Urinary bladder (tissue), 4 donors: ENCODE measurements around the gene SAT1. TPM values are rescaled to one million over a fixed set of nuclear protein-coding genes. Genes with fewer than 3 reads are reported as not detected.
A peak's percentile ranks its signal among the peaks of the same experiment; 100 is the strongest.

ENCODE experiments used
- DNase-seq: peaks from one replicate; pipeline ENCODE4 v3.0.0-alpha.2; 2015; ENCODE audit errors: extremely low spot score
- H3K27ac ChIP-seq: one replicate; pipeline ENCODE4 v1.5.1; 2013; ENCODE audit warnings: low read depth, mild to moderate bottlenecking, moderate library complexity
- H3K36me3 ChIP-seq: one replicate; pipeline ENCODE4 v1.6.1; 2013; ENCODE audit warnings: mild to moderate bottlenecking, moderate library complexity; ENCODE audit not compliant: insufficient read depth
- H3K4me1 ChIP-seq: one replicate; pipeline ENCODE4 v1.6.1; 2013; ENCODE audit warnings: mild to moderate bottlenecking, moderate library complexity; ENCODE audit not compliant: insufficient read depth
- H3K4me3 ChIP-seq: one replicate; pipeline ENCODE4 v1.5.1; 2013; ENCODE audit warnings: low read depth, low read length
- whole genome bisulfite sequencing: extraction: QIAGEN DNeasy Blood & Tissue Kit; methylation state at CpG from one replicate; pipeline ENCODE4 v1.1.7; 2013; 5-methylcytosine and 5-hydroxymethylcytosine counted together
- polyA plus RNA-seq: library from polyadenylated mRNA; stranded (reverse); fragments of 200-250 nt; gene quantifications from one replicate; pipeline ENCODE4 v1.2.3, GENCODE V29; 2013
- total RNA-seq: library from RNA; depleted of rRNA; stranded (reverse); fragments of >200 nt; gene quantifications from one replicate; pipeline ENCODE4 v1.2.3, GENCODE V29; 2014
- donor health status: healthy with polysubstance abuse.
- donor health status: healthy.

SAT1 gene
- total and polyA plus RNA-seq, 2 donors = 130 to 216 TPM

- no peaks in the 10 kb centered on the region for H3K36me3 ChIP-seq
- H3K27ac ChIP-seq = no peak overlapping the region
- DNase-seq = no peak
- 65% methylated on average over 2 of the region's 2 CpGs for whole genome bisulfite sequencing
- no peak overlapping the region for H3K4me3 ChIP-seq
- no peaks in the 10 kb centered on the region for H3K4me1 ChIP-seq
These were observed 2.6 kb downstream of the SAT1 start for GRCh38 chrX:23785580-23785979.

GRCh38 chrX:23786268-23786815 lies 3.4 kb downstream of the SAT1 start:
- Histone ChIP-seq H3K27ac (no peak overlapping the region), H3K4me1 (no peaks in the 10 kb centered on the region), H3K36me3 (no peaks in the 10 kb centered on the region), H3K4me3 (no peak overlapping the region)
- DNase-seq = no peak
- WGBS = 83% methylated on average over 11 of the region's 11 CpGs

- Histone ChIP-seq H3K4me1 (no peaks in the 10 kb centered on the region), H3K27ac (no peak overlapping the region), H3K4me3 (no peak overlapping the region), H3K36me3 (no peaks in the 10 kb centered on the region)
- DNase-seq = no peak
- WGBS = 96% methylated on average over 2 of the region's 2 CpGs
These were observed 4.8 kb downstream of the SAT1 start for GRCh38 chrX:23787745-23788118.

GRCh38 chrX:23788521-23788920 lies 5.5 kb downstream of the SAT1 start:
- Histone ChIP-seq H3K4me1 (no peaks in the 10 kb centered on the region), H3K4me3 (no peak overlapping the region), H3K27ac (no peak overlapping the region), H3K36me3 (no peaks in the 10 kb centered on the region)
- DNase-seq = no peak

GRCh38 chrX:23788946-23789345 lies 6.0 kb downstream of the SAT1 start:
- Histone ChIP-seq H3K4me1 (no peaks in the 10 kb centered on the region), H3K27ac (no peak overlapping the region), H3K36me3 (no peaks in the 10 kb centered on the region), H3K4me3 (no peak overlapping the region)
- DNase-seq = no peak
- 83% methylated on average over 4 of the region's 4 CpGs for WGBS

GRCh38 chrX:23789386-23790154 lies 6.6 kb downstream of the SAT1 start:
- Histone ChIP-seq H3K27ac (no peak overlapping the region), H3K36me3 (no peaks in the 10 kb centered on the region), H3K4me3 (no peak overlapping the region), H3K4me1 (no peaks in the 10 kb centered on the region)
- 93% methylated on average over 8 of the region's 8 CpGs for WGBS
- DNase-seq = no peak

- DNase-seq = no peak
- no peaks in the 10 kb centered on the region for H3K36me3 ChIP-seq
- 88% methylated on average over 11 of the region's 11 CpGs for WGBS
- H3K27ac ChIP-seq = no peak overlapping the region
- no peak overlapping the region for H3K4me3 ChIP-seq
- no peaks in the 10 kb centered on the region for H3K4me1 ChIP-seq
These were observed 7.2 kb downstream of the SAT1 start for GRCh38 chrX:23790155-23790497.

GRCh38 chrX:23792861-23793553 lies 10.0 kb downstream of the SAT1 start:
- Histone ChIP-seq H3K27ac (no peak overlapping the region), H3K4me3 (no peak overlapping the region), H3K36me3 (no peaks in the 10 kb centered on the region), H3K4me1 (no peaks in the 10 kb centered on the region)
- WGBS = 59% methylated on average over 6 of the region's 6 CpGs
- no peak for DNase-seq

GRCh38 chrX:23795221-23795620 lies 12.2 kb downstream of the SAT1 start:
- no peak for DNase-seq
- Histone ChIP-seq H3K36me3 (no peaks in the 10 kb centered on the region), H3K4me3 (no peak overlapping the region), H3K27ac (no peak overlapping the region), H3K4me1 (no peaks in the 10 kb centered on the region)
- WGBS = 78% methylated on average over 8 of the region's 8 CpGs

GRCh38 chrX:23797371-23798128 lies 14.6 kb downstream of the SAT1 start:
- Histone ChIP-seq H3K36me3 (no peaks in the 10 kb centered on the region), H3K4me3 (no peak overlapping the region), H3K27ac (peak overlapping the region; percentile 6), H3K4me1 (no peaks in the 10 kb centered on the region)
- DNase-seq = no peak
- 80% methylated on average over 12 of the region's 12 CpGs for WGBS

- WGBS = 68% methylated on average over 6 of the region's 6 CpGs
- Histone ChIP-seq H3K4me1 (no peaks in the 10 kb centered on the region), H3K4me3 (no peak overlapping the region), H3K36me3 (no peaks in the 10 kb centered on the region), H3K27ac (no peak overlapping the region)
- no peak for DNase-seq
These were observed 16.6 kb downstream of the SAT1 start for GRCh38 chrX:23799469-23800065.

GRCh38 chrX:23802431-23802830 lies 19.5 kb downstream of the SAT1 start:
- Histone ChIP-seq H3K4me1 (no peaks in the 10 kb centered on the region), H3K36me3 (no peaks in the 10 kb centered on the region), H3K4me3 (no peak overlapping the region), H3K27ac (no peak overlapping the region)
- 84% methylated on average over 5 of the region's 5 CpGs for WGBS
- DNase-seq = no peak

GRCh38 chrX:23803931-23804381 lies 21.0 kb downstream of the SAT1 start:
- Histone ChIP-seq H3K36me3 (no peaks in the 10 kb centered on the region), H3K4me1 (no peaks in the 10 kb centered on the region), H3K27ac (no peak overlapping the region), H3K4me3 (no peak overlapping the region)
- WGBS = 66% methylated on average over 5 of the region's 5 CpGs
- no peak for DNase-seq
